Astrocyte of the cerebellum (primary cell): ENCODE measurements around the gene PANK1.
A peak's percentile ranks its signal among the peaks of the same experiment; 100 is the strongest.

Source experiments
- DNase-seq: peaks from one replicate; pipeline ENCODE4 v3.0.0-alpha.2; 2011; ENCODE audit warnings: low read depth
- H3K4me3 ChIP-seq: 2 replicates; pipeline ENCODE4 v1.5.1; 2011; ENCODE audit warnings: mild to moderate bottlenecking, low read depth, low read length, moderate library complexity
- CTCF ChIP-seq: IDR thresholded peaks from 2 replicates; pipeline ENCODE4 v1.5.1; 2012; ENCODE audit warnings: low read length, low read depth, moderate library complexity, mild to moderate bottlenecking; ENCODE audit errors: missing control alignments
- in situ Hi-C: cut with HindIII; loops from 2 replicates; pipeline ENCODE4 v1.10.0; 2017; ENCODE audit warnings: low sequenced_read_pairs

The PANK1 gene

GRCh38 chr10:89540420-89540949 lies 104.6 kb downstream of the PANK1 start:
- DNase-seq, result no peak
- TF ChIP-seq CTCF, result no peak
- in situ Hi-C loops, result no loop called here
- H3K4me3 ChIP-seq, result no peak overlapping the region

- in situ Hi-C loops, result no loop called here
- H3K4me3 ChIP-seq, result no peak overlapping the region
- DNase-seq, result no peak
- TF ChIP-seq CTCF, result no peak
These were observed 107.7 kb downstream of the PANK1 start for GRCh38 chr10:89537364-89537763.

GRCh38 chr10:89536013-89536354 lies 109.1 kb downstream of the PANK1 start:
- DNase-seq, result no peak
- no peak for TF ChIP-seq CTCF
- H3K4me3 ChIP-seq, result peak overlapping the region; percentile 55
- in situ Hi-C loops, result no loop called here

- no peak for DNase-seq
- in situ Hi-C loops, result no loop called here
- peak within 1 kb of the TSS; percentile 55 for H3K4me3 ChIP-seq
- no peak for TF ChIP-seq CTCF
These were observed 109.7 kb downstream of the PANK1 start, which contains the start of gene SLC16A12 for GRCh38 chr10:89535171-89536012. TSS of gene SLC16A12 (minus strand) at chr10:89535594. CDS start at chr10:89462578, 73,016 bp downstream.

- in situ Hi-C loops, result loop anchor here (5.0 kb wide), 1 partner anchor 57 kb away; no protein-coding TSS in a partner anchor
- no peak for DNase-seq
- H3K4me3 ChIP-seq, result peak overlapping the region; percentile 55
- TF ChIP-seq CTCF, result no peak
These were observed 110.2 kb downstream of the PANK1 start for GRCh38 chr10:89534826-89535166.
